GM23248 (cell line): Measurements from ENCODE around the gene ANO1. TPM values are rescaled to one million over a fixed set of nuclear protein-coding genes. Genes with fewer than 3 reads are reported as not detected.
A peak's percentile ranks its signal among the peaks of the same experiment; 100 is the strongest.

Source experiments
- DNase-seq: peaks from one replicate; pipeline ENCODE4 v3.0.0-alpha.2; 2015
- H2AFZ ChIP-seq: fragments of 200-600 bp; sonication (generic); 2 replicates; pipeline ENCODE4 v1.6.1; 2016; ENCODE audit warnings: antibody characterized with exemption
- H3F3A ChIP-seq: fragments of 200-600 bp; sonication (generic); 2 replicates; pipeline ENCODE4 v1.6.1; 2016; ENCODE audit warnings: mild to moderate bottlenecking, antibody characterized with exemption, mixed run types; ENCODE audit not compliant: insufficient read depth
- H3K27ac ChIP-seq: fragments of 200-600 bp; sonication (generic); 2 replicates; pipeline ENCODE4 v1.5.1; 2016; ENCODE audit warnings: mild to moderate bottlenecking
- H3K27me3 ChIP-seq: fragments of 200-600 bp; sonication (generic); replicated peaks from 2 replicates; pipeline ENCODE4 v1.6.1; 2016; ENCODE audit warnings: mild to moderate bottlenecking; ENCODE audit not compliant: insufficient read depth
- H3K36me3 ChIP-seq: fragments of 200-600 bp; sonication (generic); 2 replicates; pipeline ENCODE4 v1.6.1; 2016; ENCODE audit warnings: low read depth, mild to moderate bottlenecking
- H3K4me1 ChIP-seq: fragments of 200-600 bp; sonication (generic); 2 replicates; pipeline ENCODE4 v1.6.1; 2016; ENCODE audit warnings: mild to moderate bottlenecking; ENCODE audit not compliant: insufficient read depth
- H3K4me2 ChIP-seq: fragments of 200-600 bp; sonication (generic); one replicate; pipeline ENCODE4 v1.6.1; 2016; ENCODE audit warnings: mild to moderate bottlenecking; ENCODE audit not compliant: unreplicated experiment
- H3K4me3 ChIP-seq: fragments of 200-600 bp; sonication (generic); 2 replicates; pipeline ENCODE4 v1.5.1; 2016; ENCODE audit warnings: mild to moderate bottlenecking
- H3K79me2 ChIP-seq: fragments of 200-600 bp; sonication (generic); 2 replicates; pipeline ENCODE4 v1.6.1; 2016; ENCODE audit warnings: mild to moderate bottlenecking; ENCODE audit not compliant: insufficient read depth
- H3K9ac ChIP-seq: fragments of 200-600 bp; sonication (generic); 2 replicates; pipeline ENCODE4 v1.6.1; 2016; ENCODE audit warnings: mild to moderate bottlenecking
- H3K9me2 ChIP-seq: fragments of 200-600 bp; sonication (generic); 2 replicates; pipeline ENCODE4 v1.6.1; 2016; ENCODE audit warnings: mixed run types, mild to moderate bottlenecking, moderate library complexity; ENCODE audit not compliant: insufficient read depth
- H3K9me3 ChIP-seq: fragments of 200-600 bp; sonication (generic); one replicate; pipeline ENCODE4 v1.6.1; 2017; ENCODE audit warnings: low read depth
- H4K20me1 ChIP-seq: fragments of 200-600 bp; sonication (generic); 2 replicates; pipeline ENCODE4 v1.6.0; 2016; ENCODE audit not compliant: insufficient read depth
- EZH2 ChIP-seq: fragments of 200-600 bp; sonication (generic); IDR thresholded peaks from 2 replicates; pipeline ENCODE4 v1.6.1; 2018; ENCODE audit warnings: antibody characterized with exemption, mild to moderate bottlenecking; ENCODE audit not compliant: insufficient read depth, poor library complexity, severe bottlenecking
- EZH2phosphoT487 ChIP-seq: fragments of 200-600 bp; sonication (generic); IDR thresholded peaks from 2 replicates; pipeline ENCODE4 v1.6.1; 2018; ENCODE audit warnings: antibody characterized with exemption, moderate library complexity, mild to moderate bottlenecking, low read depth; ENCODE audit not compliant: insufficient read depth
- WGBS, 2 experiments: methylation state at CpG; one replicate each; pipeline ENCODE4 v1.1.6; 2015 to 2017; ENCODE audit warnings: low lambda C conversion rate in 2 of 2, low coverage in 1 of 2; ENCODE audit errors: missing lambda C conversion rate in 2 of 2; 5-methylcytosine and 5-hydroxymethylcytosine counted together
- in situ Hi-C: fragments of 300-500 bp; cut with MboI; formaldehyde crosslinking; loops from 2 replicates; pipeline ENCODE4 v1.15.0; 2020
- polyA plus RNA-seq: library from polyadenylated mRNA; unstranded; fragments of >200 nt; fragmentation: Nextera tagmentation; extraction: Ambion mirVana; gene quantifications from 2 replicates; pipeline ENCODE4 v1.2.1, GENCODE V29; 2016
- total RNA-seq: library from RNA; depleted of rRNA; stranded (reverse); fragments of >200 nt; shearing (Covaris generic); gene quantifications from 2 replicates; pipeline ENCODE4 v1.2.3, GENCODE V29; 2014

The ANO1 gene
- total and polyA plus RNA-seq, 2 experiments from 2014 or later, result 0.97 TPM; not detected in 1

DNA sequence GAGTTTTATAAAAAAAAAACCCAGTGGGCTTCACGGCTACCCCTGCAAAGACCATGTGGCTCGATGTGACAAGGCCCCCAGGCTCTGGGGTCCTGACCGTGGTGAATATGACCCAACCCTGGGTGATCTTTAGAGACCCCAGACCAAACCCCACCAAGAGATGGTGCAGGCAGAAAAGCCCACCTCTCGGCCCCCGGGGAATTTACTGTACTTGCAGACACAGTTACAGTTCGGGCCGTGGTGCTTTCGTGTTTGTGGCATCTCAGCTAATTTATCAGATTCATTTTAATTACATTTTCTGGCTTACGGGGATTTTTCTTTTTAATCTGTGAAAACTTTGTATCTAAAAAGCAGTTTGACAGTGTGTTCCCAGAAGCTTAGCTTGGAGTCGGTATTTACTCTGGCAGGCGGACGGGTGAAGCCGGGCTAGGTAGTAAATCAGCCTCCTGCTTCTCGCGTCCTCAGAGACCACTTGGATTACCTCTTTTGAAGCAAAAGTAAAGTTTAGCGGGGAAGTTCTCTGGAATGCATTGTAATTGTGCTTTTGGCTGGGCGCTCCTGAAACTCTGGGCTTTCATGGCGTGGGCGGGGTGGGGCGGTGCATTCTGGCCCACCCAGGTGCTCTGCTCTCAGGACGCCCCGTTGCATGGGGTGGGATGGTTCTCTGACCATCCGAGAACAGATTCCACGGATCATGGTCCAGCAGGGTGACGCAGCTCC is 25.3 kb downstream of the ANO1 start:
- Histone ChIP-seq H3K4me1 (0 out of 2 replicates have a peak, but pooled peaks cover 9% of the 10 kb centered on the region), H3K4me2 (no peak overlapping the region), H2AFZ (no peak overlapping the region), H3K36me3 (no peaks in the 10 kb centered on the region), H3K27me3 (peaks cover 12% of the 10 kb centered on the region; the same call in 1 of the 2 replicates), H3K9ac (no peak overlapping the region), H3K79me2 (no peaks in the 10 kb centered on the region), H3K4me3 (no peak overlapping the region), H4K20me1 (no peaks in the 10 kb centered on the region), H3K9me2 (no peaks in the 10 kb centered on the region), H3K9me3 (no peaks in the 10 kb centered on the region), H3K27ac (no peak overlapping the region), H3F3A (no peaks in the 10 kb centered on the region)
- DNase-seq, result no peak
- 55 to 60% methylated on average over 25 of the region's 25 CpGs for WGBS, 2 experiments
- in situ Hi-C loops, result no loop called here
- no peak for TF ChIP-seq EZH2
- TF ChIP-seq EZH2phosphoT487, result no peak

DNA sequence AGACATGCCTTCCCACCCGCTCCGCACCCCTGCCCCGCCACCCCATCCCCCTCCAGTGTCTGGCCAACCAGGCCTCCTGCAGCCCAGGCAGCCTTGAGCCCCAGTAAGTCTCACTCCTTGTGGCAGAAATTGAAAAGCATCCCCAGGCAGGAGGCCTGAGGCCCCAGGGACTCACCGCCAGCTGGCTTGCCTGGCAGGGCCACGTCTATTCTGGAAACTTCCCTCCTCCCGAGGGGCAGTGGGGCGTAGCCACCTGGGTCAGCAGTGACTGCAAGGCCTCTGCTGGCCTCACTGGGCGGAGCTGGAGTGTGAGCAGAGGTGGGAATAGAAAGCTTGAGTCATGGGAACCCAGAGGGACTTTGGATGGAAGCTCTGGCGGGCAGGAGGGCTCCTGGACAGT is 26.3 kb downstream of the ANO1 start:
- Histone ChIP-seq H3K4me3 (no peak overlapping the region), H3K4me1 (peaks cover 10% of the 10 kb centered on the region; the same call in 1 of the 2 replicates), H3K4me2 (no peak overlapping the region), H4K20me1 (no peaks in the 10 kb centered on the region), H3K79me2 (no peaks in the 10 kb centered on the region), H3F3A (no peaks in the 10 kb centered on the region), H3K27ac (no peak overlapping the region), H3K9ac (no peak overlapping the region), H3K36me3 (no peaks in the 10 kb centered on the region), H3K9me2 (no peaks in the 10 kb centered on the region), H2AFZ (no peak overlapping the region), H3K9me3 (no peaks in the 10 kb centered on the region), H3K27me3 (peaks cover 12% of the 10 kb centered on the region; the same call in 1 of the 2 replicates)
- TF ChIP-seq EZH2 (no peak), EZH2phosphoT487 (no peak)
- in situ Hi-C loops, result no loop called here
- peak; percentile 43 for DNase-seq
- 38 to 43% methylated on average over 9 of the region's 9 CpGs for WGBS, 2 experiments

DNA sequence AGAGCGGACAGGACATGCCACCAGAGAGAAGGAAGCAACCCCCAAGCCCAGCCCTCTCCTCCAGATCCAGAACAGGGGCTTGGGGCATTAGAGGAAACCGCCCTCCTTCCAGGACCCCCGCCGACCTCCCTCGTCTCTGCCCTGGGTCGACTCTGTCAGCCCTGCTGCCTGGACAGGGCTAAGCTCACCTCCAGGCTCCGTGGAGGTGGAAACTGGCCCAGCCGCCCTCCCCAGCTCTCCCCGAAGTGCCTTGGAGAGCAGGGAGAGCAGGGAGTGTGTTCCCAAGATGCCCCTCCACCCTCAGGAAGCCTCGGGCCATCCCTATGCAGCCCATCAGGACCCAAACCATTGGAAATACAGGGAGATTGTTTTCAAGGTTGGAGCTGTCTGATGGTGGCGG is 26.8 kb downstream of the ANO1 start:
- no peak overlapping the region for H3K4me2 ChIP-seq
- no peaks in the 10 kb centered on the region for H3K9me2 ChIP-seq
- H3K9ac ChIP-seq, result no peak overlapping the region
- 38 to 41% methylated on average over 11 of the region's 11 CpGs for WGBS, 2 experiments
- in situ Hi-C loops, result no loop called here
- no peaks in the 10 kb centered on the region for H3K36me3 ChIP-seq
- no peak overlapping the region for H3K4me3 ChIP-seq
- H3K27me3 ChIP-seq, result peaks cover 12% of the 10 kb centered on the region; the same call in 1 of the 2 replicates
- H3K79me2 ChIP-seq, result no peaks in the 10 kb centered on the region
- peaks cover 6% of the 10 kb centered on the region; the same call in 1 of the 2 replicates for H3K4me1 ChIP-seq
- no peaks in the 10 kb centered on the region for H4K20me1 ChIP-seq
- DNase-seq, result no peak
- H3K27ac ChIP-seq, result no peak overlapping the region
- H3F3A ChIP-seq, result no peaks in the 10 kb centered on the region
- H2AFZ ChIP-seq, result no peak overlapping the region
- no peaks in the 10 kb centered on the region for H3K9me3 ChIP-seq
- no peak for TF ChIP-seq EZH2
- TF ChIP-seq EZH2phosphoT487, result no peak

DNA sequence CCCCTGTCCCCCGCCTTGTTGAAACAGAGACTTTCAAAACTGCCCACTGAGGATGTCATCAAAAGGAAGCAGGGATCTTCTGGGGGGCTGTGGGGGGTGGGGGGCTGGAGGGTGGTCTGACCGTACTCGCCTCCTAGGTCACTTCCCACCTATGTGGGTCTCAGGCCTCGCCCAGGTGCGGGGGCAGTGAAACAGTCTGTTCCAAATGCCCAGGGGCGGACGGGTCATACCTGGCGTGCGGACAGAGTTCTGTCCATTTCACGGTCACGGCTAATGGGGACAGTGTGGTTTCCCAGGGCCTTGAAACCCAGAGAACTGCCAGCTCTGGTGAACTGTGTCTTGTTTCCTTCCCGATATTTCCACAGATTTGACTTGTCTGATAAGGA is 27.2 kb downstream of the ANO1 start:
- no peak overlapping the region for H2AFZ ChIP-seq
- no peaks in the 10 kb centered on the region for H3K36me3 ChIP-seq
- peaks cover 12% of the 10 kb centered on the region; the same call in 1 of the 2 replicates for H3K27me3 ChIP-seq
- 73 to 95% methylated on average over 6 to 12 of the region's 12 CpGs for WGBS, 2 experiments
- peaks cover 6% of the 10 kb centered on the region; the same call in 1 of the 2 replicates for H3K4me1 ChIP-seq
- H3K9me2 ChIP-seq, result no peaks in the 10 kb centered on the region
- no peak overlapping the region for H3K27ac ChIP-seq
- H4K20me1 ChIP-seq, result no peaks in the 10 kb centered on the region
- TF ChIP-seq EZH2phosphoT487 (no peak), EZH2 (no peak)
- H3F3A ChIP-seq, result no peaks in the 10 kb centered on the region
- no peak overlapping the region for H3K9ac ChIP-seq
- in situ Hi-C loops, result no loop called here
- no peak overlapping the region for H3K4me2 ChIP-seq
- no peaks in the 10 kb centered on the region for H3K9me3 ChIP-seq
- no peak for DNase-seq
- H3K4me3 ChIP-seq, result no peak overlapping the region
- no peaks in the 10 kb centered on the region for H3K79me2 ChIP-seq
